ENCODE data around the gene BLVRB. TPM values are rescaled to one million over a fixed set of nuclear protein-coding genes. Genes with fewer than 3 reads are reported as not detected.

Gene BLVRB
- total and polyA plus RNA-seq, 9 of the 15 experiments (the other 6 are each of a cell fraction or from before 2014, with no cell fraction given) = 81.1 to 749 (median 331) TPM

- TF ChIP-seq E2F6 (IDR thresholded peaks at IDR 0.05; ENCODE audit: borderline replicate concordance in 1 of 2, extremely low read depth in 1 of 2, insufficient read depth in 1 of 2, insufficient read length in 1 of 2, low read depth in 1 of 2, low read length in 1 of 2, poor library complexity in 1 of 2, severe bottlenecking in 1 of 2) (peak in 1 of 2 experiments; percentile 15), TFAM (CRISPR knock-in tag; conservative IDR thresholded peaks at IDR 0.05) (no peak), ZBTB2 (IDR thresholded peaks at IDR 0.05) (0 out of 2 replicates have a peak, but pooled peaks have one; percentile 17), PRMT5 (CRISPR knock-in tag; IDR thresholded peaks at IDR 0.05) (no peak), PHF8 (IDR thresholded peaks at IDR 0.05; ENCODE audit: borderline replicate concordance, low read length) (peak; percentile 44; the same call in 1 of the 2 replicates), AFF4 (CRISPR knock-in tag; IDR thresholded peaks at IDR 0.05) (0 out of 2 replicates have a peak, but pooled peaks have one; percentile 68), ZBTB7A (IDR thresholded peaks at IDR 0.05; ENCODE audit: borderline replicate concordance, control insufficient read depth, low read depth, low read length) (peak; percentile 95), SAFB (IDR thresholded peaks at IDR 0.05; ENCODE audit: borderline replicate concordance, low read depth, low read length) (peak; percentile 57; the same call in 1 of the 2 replicates), E2F4 (CRISPR knock-in tag; IDR thresholded peaks at IDR 0.05; ENCODE audit: low read depth) (peak; percentile 44; the same call in 1 of the 2 replicates), CBX2 (IDR thresholded peaks at IDR 0.05; ENCODE audit: insufficient read depth, low read length, poor library complexity, severe bottlenecking) (no peak), IFI16 (CRISPR knock-in tag; IDR thresholded peaks at IDR 0.05) (no peak), YY1 (IDR thresholded peaks at IDR 0.05; ENCODE audit: borderline replicate concordance in 1 of 3, control insufficient read depth in 1 of 3, extremely low read depth in 1 of 3, insufficient read depth in 3 of 3, insufficient read length in 1 of 3, insufficient replicate concordance in 2 of 3, low read depth in 1 of 3, low read length in 2 of 3) (peak in 1 of 3 experiments; percentile 29), ZNF740 (CRISPR knock-in tag; IDR thresholded peaks at IDR 0.05) (no peak), ZNF740 (tag; IDR thresholded peaks at IDR 0.05) (no peak), MNT (conservative IDR thresholded peaks at IDR 0.05) (peak; percentile 20 to 56; a peak in 1 of 4 replicates)
These were observed 24.3 kb upstream of the BLVRB start (continued) for GRCh38 chr19:40489882-40490230.

Data from K562 (cell line).